Adrenal gland (tissue), 5 donors: ENCODE results near the gene ZBTB24.

Experiments
- CTCF ChIP-seq, 6 experiments: fragments of 450-650 bp in 4 of 6; fragments of 200-600 bp in 2 of 6; sonication (generic) in 1 of 6; IDR thresholded peaks; 1 replicate in 5 of 6; 2 replicates in 1 of 6; pipeline versions ENCODE4 v1.5.1 to v1.8.0; 2016 to 2021; ENCODE audit warnings: antibody characterized with exemption in 6 of 6, mild to moderate bottlenecking in 2 of 6, moderate library complexity in 1 of 6
- POLR2A ChIP-seq, 2 donors: fragments of 450-650 bp; IDR thresholded peaks; one replicate each; pipeline ENCODE4 v1.6.1; 2017; ENCODE audit warnings: antibody characterized with exemption in 2 of 2, mild to moderate bottlenecking in 2 of 2, moderate library complexity in 1 of 2
- donor health status: DM: no; HTN: no; CAD: no.

GRCh38 chr6:109447878-109448555 lies 35.0 kb downstream of the ZBTB24 start:
- TF ChIP-seq POLR2A (IDR thresholded peaks at IDR 0.05): no peak
- TF ChIP-seq CTCF (IDR thresholded peaks at IDR 0.05): no peak
